GM19468 (cell line): ENCODE results near the gene FGF9.

Experiments used
- ATAC-seq: cut with Tn5 transposase; IDR thresholded peaks from one replicate; pipeline ENCODE4 v1.9.1; 2021; ENCODE audit warnings: mild to moderate bottlenecking, moderate library complexity, moderate number of reproducible peaks; ENCODE audit not compliant: unreplicated experiment; ENCODE audit errors: extremely low read depth

Gene FGF9

DNA sequence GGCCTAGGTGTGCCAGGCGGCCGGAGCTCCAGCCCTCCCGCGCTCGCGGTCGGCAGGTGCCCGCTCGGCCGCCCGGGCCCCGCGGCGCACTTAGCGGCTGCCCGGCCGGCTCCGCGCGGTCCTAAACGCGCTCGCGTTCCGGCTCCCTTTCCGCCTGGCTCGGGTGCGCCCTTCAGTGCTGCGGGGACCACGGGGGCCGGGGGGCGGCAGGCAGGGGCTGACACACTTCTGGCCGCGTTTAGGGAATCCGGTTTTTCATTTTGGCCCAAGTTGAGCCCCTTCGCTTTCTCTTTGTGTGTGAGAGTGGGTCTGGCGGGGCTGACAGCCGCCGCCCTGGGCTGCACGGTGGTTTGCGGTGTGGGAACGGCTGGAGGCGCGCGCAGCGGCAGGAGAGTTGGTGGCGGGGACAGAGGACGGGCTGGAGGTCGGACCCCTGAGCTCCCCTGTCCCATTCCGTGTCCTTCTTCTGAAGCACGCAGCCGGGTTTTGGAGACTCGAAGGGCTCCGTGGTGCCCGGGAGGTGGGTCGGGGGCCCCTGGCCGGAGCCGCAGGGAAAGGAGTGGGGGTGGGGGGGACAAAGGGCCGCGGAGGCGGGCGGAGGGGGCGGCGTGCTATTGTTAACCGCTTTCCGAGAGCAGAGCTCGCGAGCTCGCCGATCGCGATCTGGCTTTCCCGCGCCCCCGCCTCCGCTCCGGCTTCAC, 3.1 kb downstream of the FGF9 start:
- peak; percentile 33 for ATAC-seq

DNA sequence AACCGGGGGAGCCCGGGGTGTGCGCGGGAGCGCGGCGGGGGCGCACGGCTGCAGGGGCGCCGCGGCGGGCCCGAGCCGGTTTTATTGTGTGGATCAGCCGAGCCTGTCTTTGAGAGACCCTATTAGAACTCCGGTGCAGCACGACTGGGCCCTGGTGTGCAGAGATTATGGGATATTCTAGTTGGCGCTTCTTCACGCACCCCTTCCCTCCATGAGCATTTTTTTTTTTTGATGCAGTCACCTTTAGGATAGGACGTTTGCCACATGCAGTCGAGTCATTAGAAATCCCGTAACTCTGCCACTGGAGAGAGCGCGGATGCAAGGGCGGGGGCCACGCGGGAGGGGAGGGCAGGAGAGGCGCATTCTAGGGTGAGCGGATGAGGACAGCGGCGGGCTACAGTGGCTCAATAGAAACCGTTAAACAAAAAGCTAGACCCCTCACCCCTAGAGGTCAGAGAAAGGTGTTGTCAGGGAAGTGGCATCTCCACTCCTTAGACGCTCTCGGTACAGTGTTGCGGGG, 3.7 kb downstream of the FGF9 start:
- ATAC-seq, result no peak

DNA sequence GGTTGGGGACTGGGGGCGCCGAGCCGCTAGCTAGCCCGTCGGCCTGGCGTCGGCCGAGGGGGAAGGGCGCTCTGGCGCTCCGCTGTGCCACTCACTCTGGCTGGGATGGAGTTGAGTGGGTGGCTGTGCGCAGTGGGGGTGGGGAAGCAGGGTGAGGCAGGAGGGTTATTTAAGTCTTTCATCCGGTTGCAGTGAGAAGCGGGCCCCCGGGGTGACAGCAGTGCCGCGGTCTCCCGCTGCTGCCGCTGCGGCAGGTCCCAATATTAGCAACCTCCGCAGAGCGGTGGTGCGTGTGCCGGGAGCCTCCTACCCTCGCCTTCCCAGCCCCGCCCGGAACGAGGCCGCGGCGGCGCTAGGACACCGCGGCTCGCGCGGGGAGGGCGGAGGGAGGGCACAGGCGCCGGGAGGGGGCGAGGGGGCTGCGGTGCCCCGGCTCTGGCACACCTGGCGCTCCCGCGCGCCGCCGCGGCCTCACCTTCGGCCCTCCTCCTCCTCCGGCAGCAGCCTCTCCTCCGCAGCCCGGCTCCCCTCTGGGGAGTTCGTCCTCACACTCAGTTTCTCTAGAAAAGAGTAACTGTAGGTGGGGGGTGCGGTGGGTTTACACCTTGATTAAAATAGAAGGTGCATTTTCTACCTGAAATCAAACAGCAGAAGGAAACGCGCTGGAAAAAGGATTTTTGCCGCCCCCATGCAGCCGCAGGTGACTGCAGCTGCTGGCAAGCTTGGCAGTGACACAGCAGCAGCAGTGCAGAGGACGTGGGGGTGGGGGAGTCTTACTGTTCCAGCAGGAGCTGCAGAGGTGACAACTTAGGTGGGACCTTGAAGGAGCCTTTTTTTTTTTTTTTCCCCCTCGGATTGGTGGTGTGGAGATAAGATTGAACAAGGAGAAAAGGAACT, 4.5 kb downstream of the FGF9 start:
- no peak for ATAC-seq

DNA sequence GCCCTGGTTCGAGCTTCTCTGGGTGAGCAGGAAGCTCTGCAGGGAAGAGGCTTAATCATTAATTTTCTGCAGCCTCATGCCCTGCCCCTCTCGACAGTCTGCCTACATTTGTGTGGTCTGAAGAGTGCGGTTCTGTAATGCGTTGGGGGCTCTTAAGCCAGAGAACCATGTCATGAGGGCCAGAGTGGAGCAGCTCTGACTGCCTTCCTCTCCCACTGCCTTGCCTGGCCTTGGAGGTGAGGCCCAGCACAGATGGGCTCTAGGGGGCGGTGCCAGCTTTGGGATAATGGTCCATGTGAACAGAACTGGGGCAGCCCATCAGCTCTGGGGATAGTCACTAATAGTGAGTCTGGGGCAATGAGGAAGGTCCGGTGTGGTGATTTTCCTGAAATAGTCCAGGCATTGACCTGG, 5.7 kb downstream of the FGF9 start:
- no peak for ATAC-seq

DNA sequence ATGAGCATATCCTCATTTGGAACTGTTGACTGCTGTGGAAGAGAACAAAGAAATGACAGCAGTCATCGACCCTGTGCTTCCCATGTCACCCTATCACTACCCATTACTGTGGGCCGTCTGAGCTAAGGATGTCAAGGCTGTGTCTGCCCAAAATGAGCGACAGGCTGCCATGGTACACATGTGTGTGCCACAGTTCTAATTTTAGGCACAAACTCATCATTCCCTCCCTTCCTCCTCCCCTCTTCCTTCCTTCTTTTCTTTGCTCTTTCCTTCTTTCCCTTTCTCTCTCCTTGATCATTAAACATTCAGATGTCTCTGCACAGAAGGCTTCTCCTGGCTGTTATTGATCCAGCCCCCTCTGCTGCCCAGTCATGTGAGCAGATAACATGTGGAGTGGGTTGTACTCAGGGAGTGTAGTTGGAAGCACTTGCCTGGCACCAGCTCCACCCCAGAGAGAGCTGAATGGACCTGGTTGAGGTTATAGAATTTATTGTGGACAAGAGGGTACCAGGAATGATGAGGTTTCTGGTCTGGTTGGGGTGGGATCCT, 6.3 kb downstream of the FGF9 start:
- ATAC-seq, result no peak

DNA sequence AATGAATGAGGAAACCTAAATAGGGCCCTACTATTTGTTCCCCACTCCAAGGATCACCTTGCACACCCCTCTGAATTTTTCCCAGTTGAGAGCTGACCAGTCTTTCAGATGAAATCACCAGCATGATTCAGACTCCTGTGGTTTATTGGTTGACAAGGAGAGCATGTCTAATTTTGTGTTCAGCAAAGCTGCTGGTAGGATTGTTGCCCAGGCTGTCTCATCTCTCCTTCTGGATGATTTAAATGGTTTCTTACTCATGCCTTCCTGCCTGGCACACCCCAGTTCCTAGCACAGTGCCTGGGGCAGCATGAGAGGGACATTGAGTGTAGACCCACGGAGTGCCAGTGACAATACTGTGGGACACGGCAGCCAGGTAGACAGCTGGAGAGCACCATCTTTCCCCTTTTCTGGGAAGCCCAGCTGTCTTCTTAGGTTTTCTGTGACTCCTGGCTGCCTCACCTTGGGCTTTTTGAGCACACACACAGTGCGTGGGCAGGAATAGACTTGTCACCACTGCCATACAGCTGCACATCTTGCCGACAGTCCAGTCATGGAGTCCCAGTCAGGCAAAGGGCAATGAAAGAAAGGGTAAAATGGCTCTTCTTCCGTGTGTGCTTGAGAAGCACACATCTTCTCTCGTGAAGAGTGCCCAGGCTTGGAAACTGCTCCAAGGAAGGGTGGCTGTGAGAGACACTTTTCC, 12.3 kb downstream of the FGF9 start:
- ATAC-seq, result no peak

DNA sequence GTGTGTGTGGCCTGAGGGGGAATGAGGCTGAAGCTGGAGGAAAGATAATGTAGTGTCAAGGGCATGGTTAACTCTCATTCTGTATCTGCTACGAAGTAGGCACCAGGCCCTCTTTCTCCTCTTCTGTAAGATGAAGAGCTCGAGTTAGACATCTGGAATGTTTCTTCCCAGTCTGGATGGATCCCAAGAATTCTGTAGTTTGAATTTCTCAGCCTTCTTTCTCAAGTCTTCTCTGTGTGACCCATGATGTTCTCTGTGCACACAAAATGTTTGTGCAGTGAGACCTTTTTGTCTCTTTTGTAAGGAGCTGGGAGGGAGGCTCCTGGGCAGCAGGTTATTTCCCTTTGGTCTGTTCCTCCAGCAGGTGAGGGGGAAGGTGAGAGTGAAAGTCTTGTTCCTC, 13.7 kb downstream of the FGF9 start:
- no peak for ATAC-seq

DNA sequence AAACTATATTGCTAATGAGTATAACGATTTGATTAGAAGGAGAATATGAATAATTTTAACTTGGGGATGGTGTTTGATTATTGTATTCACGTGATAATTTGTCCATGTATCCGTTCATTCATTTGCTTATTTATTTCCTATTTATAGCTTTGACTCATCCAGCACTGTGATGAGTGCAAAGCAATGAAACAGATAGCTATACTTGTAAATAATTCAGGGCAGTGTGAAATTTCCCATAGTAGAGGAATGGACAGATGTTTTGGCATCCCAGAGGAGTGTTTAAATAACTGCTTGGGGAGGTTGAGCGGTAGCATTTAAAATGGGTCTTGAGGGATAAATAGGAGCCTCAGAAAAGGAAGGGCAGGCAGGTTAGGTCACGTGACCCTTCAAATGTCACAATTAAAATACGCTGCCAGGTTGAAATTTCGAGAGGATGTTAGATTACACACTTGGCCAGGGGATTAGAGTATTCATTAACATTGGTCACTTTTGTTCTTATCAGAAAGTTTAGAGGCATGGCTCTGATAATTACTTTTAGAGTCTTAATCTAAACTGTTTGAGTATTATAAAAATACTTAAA, 14.7 kb downstream of the FGF9 start:
- ATAC-seq, result no peak

DNA sequence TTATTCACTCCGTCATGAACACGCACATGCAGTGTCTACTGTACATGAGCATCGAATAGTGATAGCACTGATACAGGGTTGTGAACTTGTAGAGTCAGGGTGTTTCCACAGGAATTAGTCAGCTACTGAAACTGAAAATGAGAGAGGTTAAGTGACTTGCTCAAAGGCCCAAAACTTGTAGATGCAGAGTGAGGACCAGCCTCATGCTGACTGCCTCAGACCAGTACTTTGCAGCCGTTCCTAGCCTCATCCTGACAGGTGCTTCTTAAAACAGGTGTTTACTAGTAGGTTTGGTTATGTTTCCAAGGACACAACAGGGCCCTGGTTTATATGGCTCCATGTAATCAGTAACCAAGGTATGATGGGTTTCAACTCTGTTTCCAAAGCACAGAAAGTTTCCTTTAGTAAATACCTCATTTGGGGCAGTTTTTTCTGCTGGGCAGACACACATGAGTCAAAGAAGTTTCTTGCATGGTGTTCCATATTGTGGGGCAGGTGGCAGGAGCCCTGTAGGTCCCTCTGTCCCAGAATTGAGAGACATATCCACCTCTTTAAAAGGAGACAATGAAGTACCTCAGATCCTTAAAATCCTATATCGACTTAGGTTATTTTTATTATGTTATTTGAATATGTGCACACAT, 16.0 kb downstream of the FGF9 start:
- peak; percentile 88 for ATAC-seq

DNA sequence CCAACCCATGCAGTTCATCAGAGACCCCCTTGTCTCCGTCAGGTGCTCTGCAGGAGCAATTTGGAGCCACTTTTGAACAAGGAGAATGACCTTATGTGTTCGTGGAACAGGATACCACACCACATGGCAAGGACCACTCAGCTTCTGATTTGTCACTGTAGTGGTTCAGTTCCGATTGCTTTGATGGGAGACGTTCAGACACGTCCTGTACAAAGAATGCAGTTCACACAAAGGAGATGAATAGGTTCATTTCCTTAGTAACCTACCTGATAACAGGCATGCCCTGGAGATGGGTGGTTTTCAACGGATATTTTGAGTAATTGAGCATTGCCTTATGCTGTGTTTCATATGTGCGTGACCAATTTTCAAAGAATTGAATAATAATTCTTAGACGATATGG, 17.2 kb downstream of the FGF9 start:
- ATAC-seq, result no peak

DNA sequence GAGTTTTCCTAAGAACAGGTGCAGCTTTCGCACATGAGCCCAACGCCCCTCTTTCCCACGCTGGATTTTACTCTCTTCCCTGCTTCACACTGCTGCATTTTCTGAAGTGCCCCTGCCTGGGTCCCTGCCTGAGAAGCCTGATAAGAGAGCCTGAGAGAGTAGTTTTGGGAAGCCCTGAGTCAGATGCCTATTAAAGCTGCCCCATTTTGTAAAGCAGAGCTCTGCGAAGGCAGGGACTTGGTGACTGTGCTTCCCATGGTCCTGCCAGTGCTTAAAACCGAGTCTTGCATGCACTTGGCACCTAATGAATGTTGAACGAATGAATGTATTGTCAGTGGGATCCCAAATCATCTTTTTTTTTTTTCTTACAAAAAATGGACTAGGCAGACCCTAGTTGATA, 18.2 kb downstream of the FGF9 start:
- ATAC-seq, result no peak

DNA sequence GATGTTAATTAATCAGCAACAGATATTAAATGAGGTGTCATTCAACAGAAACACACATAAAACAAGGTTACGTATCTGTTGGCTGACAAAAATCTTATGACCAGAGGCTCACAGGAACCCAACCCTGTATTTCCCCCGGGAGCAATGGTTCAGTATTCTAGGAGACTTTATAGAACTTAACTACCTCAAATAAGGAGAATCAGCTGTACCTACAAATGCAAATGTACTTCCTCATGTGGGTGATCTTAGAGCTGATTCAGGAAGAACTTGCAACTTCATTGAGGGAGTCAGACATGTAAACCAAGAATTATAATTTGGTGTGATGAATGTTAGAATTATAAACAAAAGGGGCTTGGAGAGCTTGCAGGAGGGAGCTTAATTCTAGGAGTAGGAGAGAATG, 20.1 kb downstream of the FGF9 start:
- ATAC-seq, result no peak

DNA sequence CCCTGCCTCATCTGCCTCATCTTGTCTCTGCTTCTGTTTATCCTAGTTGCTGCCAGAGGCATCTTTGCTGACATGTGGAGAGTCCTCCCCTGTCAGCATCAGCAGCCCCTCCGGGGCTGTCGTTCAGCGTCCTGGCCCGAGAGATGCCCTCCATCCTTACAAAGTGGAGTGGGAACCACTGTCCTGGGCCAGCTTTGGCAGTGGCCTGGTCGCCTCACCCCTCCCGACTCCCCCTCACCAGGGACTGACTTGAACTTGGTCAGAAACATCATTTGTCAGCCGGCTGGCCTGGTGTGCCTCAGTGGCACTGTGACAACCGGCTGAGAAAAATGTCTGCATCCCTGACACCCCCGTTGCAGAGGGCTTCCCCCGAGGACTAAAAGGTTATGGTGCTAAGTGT, 20.6 kb downstream of the FGF9 start:
- no peak for ATAC-seq

DNA sequence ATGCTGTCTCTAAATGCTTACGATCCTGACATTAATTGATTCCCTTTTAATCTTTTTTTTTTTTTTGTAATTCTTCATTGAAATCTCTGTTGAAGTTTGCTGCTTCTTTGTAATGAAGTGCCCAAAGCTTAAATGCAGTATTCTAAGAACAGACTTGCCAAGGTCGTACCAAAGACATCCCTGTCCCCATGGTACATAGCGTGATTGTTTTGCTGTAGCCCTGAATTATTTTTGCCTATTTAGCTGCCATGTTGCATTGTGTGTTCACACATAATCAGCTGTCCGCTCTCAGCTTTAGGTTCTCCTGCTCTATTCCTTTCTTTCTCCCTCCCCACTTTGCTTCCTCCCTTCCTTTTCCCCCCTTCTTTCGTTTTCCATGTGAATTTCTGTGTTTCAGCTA, 21.1 kb downstream of the FGF9 start:
- ATAC-seq, result no peak

DNA sequence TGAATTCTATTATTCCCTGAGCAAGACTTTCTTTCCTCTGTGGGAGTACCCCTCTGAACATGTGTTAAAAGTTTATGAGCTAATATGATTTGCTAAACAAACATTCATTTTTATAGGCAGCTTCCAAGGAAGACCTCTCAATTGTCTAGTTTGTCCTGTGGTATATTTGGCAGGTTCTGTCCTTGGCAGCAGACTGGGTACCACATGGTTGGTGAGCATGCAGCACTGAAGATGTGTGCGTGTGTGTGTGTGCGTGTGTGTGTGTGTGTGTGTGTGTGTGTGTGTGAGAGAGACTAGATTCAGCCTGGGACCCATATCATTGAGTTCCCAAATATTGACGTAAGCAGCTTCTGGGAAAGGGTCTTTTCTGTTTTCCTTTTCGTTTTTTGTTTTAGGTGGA, 24.0 kb downstream of the FGF9 start:
- no peak for ATAC-seq

DNA sequence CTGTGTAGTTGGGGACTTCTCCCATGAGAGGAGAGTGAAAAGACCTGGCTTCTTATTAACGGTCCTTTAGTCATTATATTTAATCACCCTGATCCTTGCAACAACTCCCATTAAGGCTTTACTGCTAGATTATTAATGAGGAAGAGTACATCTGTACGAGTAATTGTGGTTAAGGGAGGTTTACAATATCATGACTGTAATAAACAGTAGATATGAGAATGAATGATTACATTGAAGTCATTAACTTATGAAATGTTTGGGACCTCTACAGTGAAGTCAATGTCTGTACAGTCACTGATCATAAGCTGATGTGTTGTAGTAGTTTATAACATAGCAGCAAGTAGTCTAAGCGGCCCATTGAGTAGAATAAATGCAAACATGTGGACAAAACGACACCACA, 24.7 kb downstream of the FGF9 start:
- ATAC-seq, result no peak

DNA sequence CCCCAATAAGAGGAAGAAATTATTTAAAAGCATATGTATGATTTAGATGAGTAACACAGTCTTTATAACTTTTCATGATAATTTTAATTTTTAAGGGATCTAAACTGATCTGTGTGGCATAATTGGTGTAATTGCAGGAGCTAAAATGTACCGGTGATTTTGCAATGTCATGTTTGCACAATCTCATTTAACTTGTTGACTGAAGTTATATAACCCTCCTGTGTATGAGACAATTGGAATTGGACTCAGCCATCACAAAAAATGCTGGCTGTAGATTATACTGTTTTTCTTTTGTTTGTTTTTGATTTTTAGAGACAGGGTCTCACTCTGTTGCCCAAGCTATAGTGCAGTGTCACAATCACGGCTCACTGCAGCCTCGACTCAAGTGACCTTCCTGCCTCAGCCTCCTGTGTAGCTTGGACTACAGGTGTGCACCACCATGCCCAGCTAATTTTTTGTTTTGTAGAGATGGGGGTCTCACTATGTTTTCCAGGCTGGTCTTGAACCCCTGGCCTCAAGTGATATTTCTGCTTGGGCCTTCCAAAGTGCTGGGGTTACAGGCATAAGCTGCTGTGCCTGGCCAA, 26.1 kb downstream of the FGF9 start:
- no peak for ATAC-seq

DNA sequence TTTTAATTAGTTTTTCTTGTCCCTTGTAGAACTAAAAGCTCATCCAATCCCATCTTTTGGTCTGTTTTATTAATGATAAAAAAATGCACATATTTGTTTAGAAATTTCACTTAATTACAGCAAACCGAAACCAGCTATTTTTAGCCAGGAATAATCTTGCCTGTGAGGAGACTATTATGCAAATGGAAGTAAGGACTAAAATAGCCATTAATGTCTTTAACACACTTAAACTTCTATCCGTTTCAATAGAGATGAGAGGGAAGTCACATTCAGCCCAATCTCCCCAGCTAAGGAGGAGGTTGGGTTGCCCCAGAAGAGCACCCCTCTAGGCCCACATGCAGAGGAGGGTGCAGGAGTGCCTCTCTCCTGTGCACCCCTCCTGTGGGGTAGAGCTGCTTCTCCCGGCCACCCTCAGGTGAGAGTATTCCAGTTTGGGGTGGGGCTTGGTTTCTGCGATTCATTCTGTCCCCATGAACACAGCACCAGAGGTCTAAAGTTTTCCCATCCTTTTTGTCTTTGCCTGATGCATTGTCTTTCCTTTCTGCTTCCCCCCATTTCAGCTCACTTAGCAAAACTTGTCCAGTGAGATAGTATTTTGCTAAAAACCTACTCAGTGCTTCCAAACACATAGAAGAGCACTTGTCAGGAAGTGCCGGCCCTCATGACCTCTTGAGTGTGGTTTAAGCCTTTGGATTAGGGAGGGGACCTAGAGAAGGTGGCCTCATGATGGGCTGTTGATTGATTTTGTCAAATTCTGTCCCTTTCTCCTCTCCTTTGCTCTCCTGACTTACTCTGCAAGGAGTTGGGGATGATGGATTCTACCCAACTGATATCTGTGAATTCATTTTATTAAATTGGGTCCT, 28.2 kb downstream of the FGF9 start:
- ATAC-seq, result no peak
